CD1c-positive myeloid dendritic cell (primary cell): ENCODE results near the gene STOML1.

Experiments
- DNase-seq: peaks from one replicate; pipeline ENCODE4 v3.0.0-alpha.2; 2016; ENCODE audit errors: extremely low spot score

The STOML1 gene

GRCh38 chr15:74019734-74020133 lies 27.6 kb upstream of the STOML1 start:
- no peak for DNase-seq

- DNase-seq = no peak
These were observed 21.3 kb upstream of the STOML1 start for GRCh38 chr15:74013374-74013894.

GRCh38 chr15:74011610-74012009 lies 19.5 kb upstream of the STOML1 start:
- DNase-seq = no peak

- DNase-seq = no peak
These were observed 18.9 kb upstream of the STOML1 start for GRCh38 chr15:74010929-74011540.

GRCh38 chr15:74008901-74009300 lies 16.8 kb upstream of the STOML1 start:
- DNase-seq = no peak

GRCh38 chr15:74007820-74008371 lies 15.8 kb upstream of the STOML1 start:
- no peak for DNase-seq

- no peak for DNase-seq
These were observed 14.9 kb upstream of the STOML1 start for GRCh38 chr15:74006774-74007639.

GRCh38 chr15:73997986-73998385 lies 5.9 kb upstream of the STOML1 start:
- no peak for DNase-seq

- DNase-seq = peak; percentile 63
These were observed 4.8 kb upstream of the STOML1 start for GRCh38 chr15:73996939-73997338.

- no peak for DNase-seq
These were observed 4.2 kb upstream of the STOML1 start for GRCh38 chr15:73996267-73996666.

- peak; percentile 36 for DNase-seq
These were observed 3.0 kb upstream of the STOML1 start for GRCh38 chr15:73994912-73995622.

GRCh38 chr15:73994413-73994883 lies 2.4 kb upstream of the STOML1 start, which contains the start of gene PML:
PML (plus strand) TSS chr15:73994716; CDS start chr15:73994813, 97 bp downstream.
- peak; percentile 97 for DNase-seq

GRCh38 chr15:73993211-73993994 lies 1.3 kb upstream of the STOML1 start:
- DNase-seq = no peak

- DNase-seq = no peak
These were observed 451 bp upstream of the STOML1 start for GRCh38 chr15:73992594-73992898.

- no peak for DNase-seq
These were observed 835 bp downstream of the STOML1 start for GRCh38 chr15:73991260-73991659.

GRCh38 chr15:73990250-73991005 lies 1.7 kb downstream of the STOML1 start:
- no peak for DNase-seq

- DNase-seq = no peak
These were observed 2.9 kb downstream of the STOML1 start for GRCh38 chr15:73989001-73989798.

GRCh38 chr15:73988445-73988969 lies 3.6 kb downstream of the STOML1 start:
- DNase-seq = no peak

- DNase-seq = no peak
These were observed 4.2 kb downstream of the STOML1 start for GRCh38 chr15:73987681-73988444.
